ENCODE data around the gene ASCL1. TPM values are rescaled to one million over a fixed set of nuclear protein-coding genes. Genes with fewer than 3 reads are reported as not detected.

Gene ASCL1
- total RNA-seq, 2 experiments from 2014 or later: not detected

- TF ChIP-seq CTCF (IDR thresholded peaks at IDR 0.05): no peak
- Mint-ChIP-seq H3K36me3 (ENCODE audit: low read depth) (no peaks in the 10 kb centered on the region), H3K4me1 (ENCODE audit: low read depth) (peaks cover 21% of the 10 kb centered on the region), H3K27me3 (peaks cover 81% of the 10 kb centered on the region), H3K27ac (no peak overlapping the region), H3K4me3 (no peak overlapping the region), H3K9me3 (peaks cover under 1% of the 10 kb centered on the region)
- intact Hi-C loops (cut with micrococcal nuclease): no loop called here
- CTCF ChIA-PET: no interaction called here
- POLR2A ChIA-PET: no interaction called here
- ATAC-seq: no peak
- DNase-seq: no peak
Measured at GRCh38 chr12:102958830-102959176, 1.3 kb downstream of the ASCL1 start.

DNA sequence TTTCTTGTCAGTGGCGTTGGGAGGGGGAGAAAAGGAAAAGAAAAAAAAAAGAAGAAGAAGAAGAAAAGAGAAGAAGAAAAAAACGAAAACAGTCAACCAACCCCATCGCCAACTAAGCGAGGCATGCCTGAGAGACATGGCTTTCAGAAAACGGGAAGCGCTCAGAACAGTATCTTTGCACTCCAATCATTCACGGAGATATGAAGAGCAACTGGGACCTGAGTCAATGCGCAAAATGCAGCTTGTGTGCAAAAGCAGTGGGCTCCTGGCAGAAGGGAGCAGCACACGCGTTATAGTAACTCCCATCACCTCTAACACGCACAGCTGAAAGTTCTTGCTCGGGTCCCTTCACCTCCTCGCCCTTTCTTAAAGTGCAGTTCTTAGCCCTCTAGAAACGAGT is 1.9 kb downstream of the ASCL1 start:
- DNase-seq (no peak), ATAC-seq (no peak)
- intact Hi-C loops (cut with micrococcal nuclease): no loop called here
- H3K4me3 Mint-ChIP-seq: no peak overlapping the region
- ChIA-PET POLR2A (interaction anchor here (0.6 to 0.8 kb wide), 2 partner anchors 589 to 659 kb away, joined by 3 read pairs; no protein-coding TSS in a partner anchor), CTCF (interaction anchor here (0.6 kb wide), 1 partner anchor 15 kb away, joined by 3 read pairs; no protein-coding TSS in a partner anchor)
- H3K36me3 Mint-ChIP-seq (ENCODE audit: low read depth): no peaks in the 10 kb centered on the region
- peaks cover 84% of the 10 kb centered on the region for H3K27me3 Mint-ChIP-seq
- H3K9me3 Mint-ChIP-seq: peaks cover 3% of the 10 kb centered on the region
- no peak overlapping the region for H3K27ac Mint-ChIP-seq
- H3K4me1 Mint-ChIP-seq (ENCODE audit: low read depth): peaks cover 17% of the 10 kb centered on the region
- no peak for TF ChIP-seq CTCF (IDR thresholded peaks at IDR 0.05)

- Mint-ChIP-seq H3K9me3 (peaks cover 3% of the 10 kb centered on the region), H3K4me3 (no peak overlapping the region), H3K27me3 (peaks cover 84% of the 10 kb centered on the region), H3K36me3 (ENCODE audit: low read depth) (no peaks in the 10 kb centered on the region), H3K27ac (no peak overlapping the region), H3K4me1 (ENCODE audit: low read depth) (peaks cover 28% of the 10 kb centered on the region)
- no peak for TF ChIP-seq CTCF (IDR thresholded peaks at IDR 0.05)
- CTCF ChIA-PET: interaction anchor here (1.2 to 1.9 kb wide), 3 partner anchors 11 to 43 kb away, joined by 3 to 12 read pairs (median 5); no protein-coding TSS in a partner anchor
- DNase-seq (no peak), ATAC-seq (no peak)
- intact Hi-C loops (cut with micrococcal nuclease): no loop called here
- POLR2A ChIA-PET: no interaction called here
Measured at GRCh38 chr12:102960766-102961465, 3.4 kb downstream of the ASCL1 start.

DNA sequence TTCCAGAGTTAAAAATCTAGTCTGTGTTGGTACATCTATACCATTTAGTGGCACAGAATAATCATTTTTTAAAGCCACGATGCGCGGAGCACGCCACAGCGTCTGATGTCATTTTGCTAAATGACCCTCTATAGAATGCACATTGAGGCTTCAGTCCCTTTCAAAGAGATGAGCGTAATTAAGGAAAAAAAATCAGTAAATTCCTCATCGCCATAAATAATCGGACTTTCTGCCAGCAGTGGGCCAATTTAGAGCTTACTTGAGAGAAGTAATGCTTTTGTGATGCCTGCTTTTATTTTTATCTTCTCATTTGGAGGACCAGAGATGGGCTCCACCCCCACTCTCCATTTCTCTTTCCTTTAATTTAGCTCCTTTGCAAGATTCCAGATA is 4.0 kb downstream of the ASCL1 start:
- DNase-seq: no peak
- H3K4me1 Mint-ChIP-seq (ENCODE audit: low read depth): peaks cover 28% of the 10 kb centered on the region
- peaks cover 85% of the 10 kb centered on the region for H3K27me3 Mint-ChIP-seq
- no peak overlapping the region for H3K27ac Mint-ChIP-seq
- peaks cover 3% of the 10 kb centered on the region for H3K9me3 Mint-ChIP-seq
- ChIA-PET CTCF (interaction anchor here (1.2 to 1.9 kb wide), 3 partner anchors 11 to 44 kb away, joined by 3 to 12 read pairs (median 5); no protein-coding TSS in a partner anchor), POLR2A (no interaction called here)
- ATAC-seq: no peak
- TF ChIP-seq CTCF (IDR thresholded peaks at IDR 0.05): no peak
- intact Hi-C loops (cut with micrococcal nuclease): no loop called here
- no peaks in the 10 kb centered on the region for H3K36me3 Mint-ChIP-seq (ENCODE audit: low read depth)
- no peak overlapping the region for H3K4me3 Mint-ChIP-seq

- peaks cover 28% of the 10 kb centered on the region for H3K4me1 Mint-ChIP-seq (ENCODE audit: low read depth)
- TF ChIP-seq CTCF (IDR thresholded peaks at IDR 0.05): no peak
- POLR2A ChIA-PET: interaction anchor here (0.6 kb wide), 1 partner anchor 32 kb away, joined by 3 read pairs; no protein-coding TSS in a partner anchor
- ATAC-seq (no peak), DNase-seq (no peak)
- H3K4me3 Mint-ChIP-seq: no peak overlapping the region
- intact Hi-C loops (cut with micrococcal nuclease): no loop called here
- no peak overlapping the region for H3K27ac Mint-ChIP-seq
- peaks cover 85% of the 10 kb centered on the region for H3K27me3 Mint-ChIP-seq
- peaks cover 3% of the 10 kb centered on the region for H3K9me3 Mint-ChIP-seq
- H3K36me3 Mint-ChIP-seq (ENCODE audit: low read depth): no peaks in the 10 kb centered on the region
- CTCF ChIA-PET: interaction anchor here (0.7 to 1.9 kb wide), 3 partner anchors 9 to 585 kb away, joined by 3 to 12 read pairs (median 3); no protein-coding TSS in a partner anchor
Measured at GRCh38 chr12:102962532-102962931, 5.1 kb downstream of the ASCL1 start.
